ENCODE data around the gene LGMN.

DNA sequence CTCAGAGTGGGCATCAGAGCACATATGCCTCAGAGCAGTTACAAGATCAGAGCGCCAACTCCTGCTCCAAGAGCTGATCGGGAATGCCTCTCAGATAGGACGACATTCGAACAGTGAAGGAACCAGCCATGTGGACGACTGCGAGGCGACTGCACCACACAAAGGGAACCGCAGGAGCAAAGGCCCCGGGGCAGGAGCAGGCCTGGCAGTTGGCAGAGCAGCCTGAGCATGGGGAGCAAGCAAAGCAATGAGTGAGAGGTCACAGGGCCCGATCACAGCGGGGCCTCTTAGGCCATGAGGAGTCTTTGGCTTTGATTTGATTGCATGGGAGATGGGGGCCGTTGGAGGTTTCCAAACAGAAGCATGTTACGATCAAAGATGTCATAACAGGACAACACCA is 90.3 kb downstream of the LGMN start:
- TF ChIP-seq CTCF (IDR thresholded peaks at IDR 0.05; ENCODE audit: insufficient read depth, low read length) (no peak), GABPA (IDR thresholded peaks at IDR 0.05; ENCODE audit: low read depth) (no peak), POLR2AphosphoS5 (IDR thresholded peaks at IDR 0.05; ENCODE audit: low read depth) (no peak)
